Frontal cortex (tissue), 4 donors: ENCODE results near the gene INO80C. TPM values are rescaled to one million over a fixed set of nuclear protein-coding genes. Genes with fewer than 3 reads are reported as not detected.
A peak's percentile ranks its signal among the peaks of the same experiment; 100 is the strongest.

Experiments used
- DNase-seq, 2 donors: peaks; one replicate each; pipeline ENCODE4 v3.0.0; 2012; ENCODE audit warnings: low spot score in 2 of 2
- FAIRE-seq: peaks from 2 replicates; lab custom pipeline; 2012; peaks lifted over from hg19 to GRCh38; lab: Jason Lieb, UNC
- total RNA-seq: library from RNA; depleted of rRNA; stranded (reverse); fragments of >200 nt; gene quantifications from one replicate; pipeline ENCODE4 v1.2.3, GENCODE V29; 2014
- donor health status: control.
- donor health status: control.
- donor health status: control.

The INO80C gene
- total RNA-seq, 1 donor from 2014 or later: 7.3 TPM

- FAIRE-seq: no peak
These were observed 16.5 kb upstream of the INO80C start for GRCh38 chr18:35514283-35514682.

GRCh38 chr18:35513181-35513936 lies 15.6 kb upstream of the INO80C start:
- DNase-seq: no peak
- FAIRE-seq: no peak

More at GRCh38 chr18:35514283-35514682, 16.5 kb upstream of the INO80C start:
- DNase-seq: no peak

GRCh38 chr18:35512761-35513160 lies 15.0 kb upstream of the INO80C start:
- DNase-seq: no peak
- FAIRE-seq: no peak

GRCh38 chr18:35511833-35512232 lies 14.1 kb upstream of the INO80C start:
- no peak for DNase-seq

GRCh38 chr18:35511428-35511827 lies 13.7 kb upstream of the INO80C start:
- FAIRE-seq (no peak), DNase-seq (no peak)

More at GRCh38 chr18:35511833-35512232, 14.1 kb upstream of the INO80C start:
- FAIRE-seq: no peak

GRCh38 chr18:35510076-35510651 lies 12.4 kb upstream of the INO80C start:
- no peak for DNase-seq
- FAIRE-seq: no peak

GRCh38 chr18:35508746-35509338 lies 11.1 kb upstream of the INO80C start:
- FAIRE-seq (no peak), DNase-seq (no peak)

- DNase-seq (no peak), FAIRE-seq (no peak)
These were observed 10.3 kb upstream of the INO80C start for GRCh38 chr18:35508030-35508429.

- no peak for FAIRE-seq
- DNase-seq: no peak
These were observed 9.9 kb upstream of the INO80C start for GRCh38 chr18:35507623-35508022.

GRCh38 chr18:35507192-35507591 lies 9.4 kb upstream of the INO80C start:
- DNase-seq (no peak), FAIRE-seq (no peak)

GRCh38 chr18:35506024-35506712 lies 8.4 kb upstream of the INO80C start:
- DNase-seq (no peak), FAIRE-seq (no peak)

- no peak for FAIRE-seq
These were observed 7.2 kb upstream of the INO80C start for GRCh38 chr18:35504996-35505395.

GRCh38 chr18:35502052-35502451 lies 4.3 kb upstream of the INO80C start:
- DNase-seq (no peak), FAIRE-seq (no peak)

More at GRCh38 chr18:35504996-35505395, 7.2 kb upstream of the INO80C start:
- DNase-seq: no peak

GRCh38 chr18:35501369-35501768 lies 3.6 kb upstream of the INO80C start:
- DNase-seq: no peak
- no peak for FAIRE-seq

GRCh38 chr18:35500113-35500512 lies 2.4 kb upstream of the INO80C start:
- DNase-seq (no peak), FAIRE-seq (no peak)

- DNase-seq: peak in 1 of 2 donors; percentile 34
- FAIRE-seq: no peak
These were observed 762 bp downstream of the INO80C start for GRCh38 chr18:35497027-35497369.

GRCh38 chr18:35495536-35496314 lies 2.0 kb downstream of the INO80C start:
- FAIRE-seq (no peak), DNase-seq (no peak)

- FAIRE-seq (no peak), DNase-seq (no peak)
These were observed 3.2 kb downstream of the INO80C start for GRCh38 chr18:35494251-35495220.

GRCh38 chr18:35491700-35492077 lies 6.1 kb downstream of the INO80C start:
- DNase-seq (no peak), FAIRE-seq (no peak)
